Measurements from ENCODE around the gene CACTIN.
A peak's percentile ranks its signal among the peaks of the same experiment; 100 is the strongest.
"Not testable (repeated sequence)": the region's sequence is repeated elsewhere in the genome, so short reads cannot be mapped to it uniquely, and the experiment has no call there.

CACTIN gene

GRCh38 chr19:3572132-3572854 lies 54.3 kb downstream of the CACTIN start:
- DNase-seq (ENCODE audit: low read depth, low spot score): peak; percentile 99

- no peak for DNase-seq (ENCODE audit: low read depth, low spot score)
Observed at GRCh38 chr19:3570606-3571011, 56.0 kb downstream of the CACTIN start.

GRCh38 chr19:3570042-3570441 lies 56.5 kb downstream of the CACTIN start:
- not testable (repeated sequence) for DNase-seq (ENCODE audit: low read depth, low spot score)

GRCh38 chr19:3565139-3565538 lies 61.5 kb downstream of the CACTIN start:
- DNase-seq (ENCODE audit: low read depth, low spot score): no peak

- DNase-seq (ENCODE audit: low read depth, low spot score): no peak
Observed at GRCh38 chr19:3563709-3564524, 62.7 kb downstream of the CACTIN start.
